ENCODE measurements around the gene TP53I11. TPM values are rescaled to one million over a fixed set of nuclear protein-coding genes. Genes with fewer than 3 reads are reported as not detected.

TP53I11 gene, protein sequence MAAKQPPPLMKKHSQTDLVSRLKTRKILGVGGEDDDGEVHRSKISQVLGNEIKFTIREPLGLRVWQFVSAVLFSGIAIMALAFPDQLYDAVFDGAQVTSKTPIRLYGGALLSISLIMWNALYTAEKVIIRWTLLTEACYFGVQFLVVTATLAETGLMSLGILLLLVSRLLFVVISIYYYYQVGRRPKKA
- 0.60 and 2.1 TPM in 2 replicates for total RNA-seq (2014; rRNA removed; shearing (Covaris generic))

GRCh38 chr11:44950625-44951476 is at the start of gene TP53I11:
TSS of gene TP53I11 (minus strand) at chr11:44950883. CDS start at chr11:44938335, 12,548 bp downstream.

Other genes with a start within 250 kb of the TP53I11 start
- gene TSPAN18, start 223.9 kb downstream of the TP53I11 start, total RNA-seq (2014; rRNA removed; shearing (Covaris generic)): not detected in 2 replicates
- gene PRDM11, start 195.8 kb upstream of the TP53I11 start, total RNA-seq (2014; rRNA removed; shearing (Covaris generic)): 2.9 and 5.8 TPM in 2 replicates